ENCODE results near the gene C19orf67.

The C19orf67 gene

GRCh38 chr19:14107581-14108461, 22.2 kb upstream of the C19orf67 start:
- no peak for DNase-seq

GRCh38 chr19:14106840-14107239, 21.3 kb upstream of the C19orf67 start:
- DNase-seq: no peak

DNA sequence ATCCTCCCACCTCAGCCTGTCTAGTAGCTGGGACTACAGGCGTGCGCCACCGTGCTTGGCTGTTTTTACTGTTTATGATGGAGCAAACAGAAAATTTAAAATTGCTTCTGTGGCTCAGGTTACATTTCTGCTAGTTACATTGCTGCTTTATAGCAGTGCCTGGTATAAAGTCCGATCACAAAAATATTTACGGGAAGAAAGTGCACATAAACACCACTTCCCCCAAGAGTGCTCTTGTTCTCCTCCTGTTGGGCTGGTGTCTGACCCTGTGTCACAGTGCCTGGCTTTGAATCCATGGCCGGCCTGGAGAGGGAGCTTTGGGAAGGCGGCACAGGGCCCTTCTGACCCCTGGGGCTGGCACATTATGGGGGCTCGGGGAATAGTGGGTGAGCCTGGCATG, 20.1 kb upstream of the C19orf67 start:
- no peak for DNase-seq

DNA sequence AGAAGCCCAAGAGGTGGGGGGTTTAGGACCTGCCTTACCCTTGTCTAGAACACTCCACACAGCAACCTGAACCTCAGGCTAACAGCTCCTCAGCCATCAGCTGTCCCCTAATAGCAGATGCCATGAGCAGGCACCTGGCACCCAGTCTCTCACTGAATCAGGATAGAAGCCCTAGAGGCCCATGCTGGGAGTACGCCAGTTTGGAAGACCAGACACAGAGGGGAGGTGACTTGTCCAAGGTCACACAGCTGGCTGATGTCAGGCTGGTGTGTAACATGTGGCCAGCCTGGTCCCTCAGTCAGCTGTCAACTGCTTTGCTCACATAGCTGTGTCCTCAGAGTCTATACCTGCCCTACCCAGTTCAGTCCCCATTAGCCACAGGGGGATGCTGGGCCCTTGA, 17.7 kb upstream of the C19orf67 start:
- no peak for DNase-seq

DNA sequence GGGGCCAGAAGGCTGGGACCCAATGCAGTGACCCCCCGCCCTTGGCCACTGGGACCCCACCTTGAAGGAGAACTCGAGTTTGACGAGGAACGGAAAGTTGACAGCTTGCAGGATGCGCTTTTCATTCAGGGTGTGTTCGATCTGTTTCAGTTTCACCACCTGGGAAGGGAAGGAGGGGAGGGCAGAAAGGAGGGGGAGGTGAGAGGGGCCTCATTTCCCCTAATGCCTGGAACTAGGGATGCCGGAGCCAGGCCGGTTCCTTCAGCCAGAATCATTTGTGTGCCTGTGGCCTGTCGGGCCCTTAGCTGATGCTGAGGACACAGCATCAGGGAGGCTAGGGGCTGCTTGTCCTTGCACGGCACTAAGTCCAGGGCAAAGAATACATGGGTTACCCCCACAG, 17.2 kb upstream of the C19orf67 start:
- DNase-seq: no peak

DNA sequence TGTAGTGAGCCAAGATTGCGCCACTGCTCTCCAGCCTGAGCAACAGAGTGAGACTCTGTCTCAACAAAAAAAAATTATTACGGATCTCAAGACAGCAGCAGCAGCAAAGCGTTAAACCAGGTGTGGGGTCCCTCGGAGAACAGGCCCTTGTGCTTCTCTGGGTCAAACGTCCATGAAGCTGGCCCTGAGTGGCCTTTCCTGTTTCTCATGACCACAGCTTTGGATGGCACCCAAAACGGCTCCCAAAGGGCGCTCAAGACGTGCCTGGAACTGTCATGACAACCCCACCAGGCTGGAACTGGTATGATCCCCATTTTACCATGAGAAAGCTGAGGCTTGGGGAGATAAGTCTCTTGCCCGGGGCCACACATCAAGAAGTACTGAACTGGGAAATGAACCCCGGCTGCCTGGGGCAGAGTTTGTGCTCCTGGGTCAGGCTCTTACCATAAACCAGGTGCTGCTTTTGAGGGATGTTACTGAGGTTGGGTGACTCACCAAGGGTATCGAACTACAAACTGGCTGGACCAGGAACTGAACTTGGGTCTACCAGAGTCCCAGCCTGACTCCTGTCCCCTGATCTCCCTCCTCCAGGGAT, 16.6 kb upstream of the C19orf67 start:
- no peak for DNase-seq

DNA sequence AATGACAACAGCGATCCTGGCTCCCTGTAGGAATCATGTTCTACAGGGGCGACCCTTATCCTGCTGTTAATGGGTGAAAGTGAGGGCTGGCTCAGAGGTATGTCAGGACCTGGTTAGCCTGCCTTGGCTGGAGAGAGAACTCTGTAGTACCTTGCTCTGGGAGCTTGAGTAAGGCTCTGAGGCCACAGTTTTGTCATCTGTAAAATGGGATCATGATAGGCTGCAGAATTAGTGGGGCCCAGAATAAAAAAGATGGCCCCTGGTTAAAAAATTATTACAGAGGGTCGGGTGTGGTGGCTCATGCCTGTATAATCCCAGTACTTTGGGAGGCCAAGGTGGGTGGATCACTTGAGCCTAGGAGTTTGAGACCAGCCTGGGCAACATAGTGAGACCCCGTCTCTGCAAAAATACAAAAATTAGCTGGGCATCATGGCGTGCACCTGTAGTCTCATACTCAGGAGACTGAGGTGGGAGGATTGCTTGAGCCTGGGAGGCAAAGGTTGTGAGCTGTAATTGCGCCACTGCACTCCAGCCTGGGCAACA, 15.5 kb upstream of the C19orf67 start:
- no peak for DNase-seq

DNA sequence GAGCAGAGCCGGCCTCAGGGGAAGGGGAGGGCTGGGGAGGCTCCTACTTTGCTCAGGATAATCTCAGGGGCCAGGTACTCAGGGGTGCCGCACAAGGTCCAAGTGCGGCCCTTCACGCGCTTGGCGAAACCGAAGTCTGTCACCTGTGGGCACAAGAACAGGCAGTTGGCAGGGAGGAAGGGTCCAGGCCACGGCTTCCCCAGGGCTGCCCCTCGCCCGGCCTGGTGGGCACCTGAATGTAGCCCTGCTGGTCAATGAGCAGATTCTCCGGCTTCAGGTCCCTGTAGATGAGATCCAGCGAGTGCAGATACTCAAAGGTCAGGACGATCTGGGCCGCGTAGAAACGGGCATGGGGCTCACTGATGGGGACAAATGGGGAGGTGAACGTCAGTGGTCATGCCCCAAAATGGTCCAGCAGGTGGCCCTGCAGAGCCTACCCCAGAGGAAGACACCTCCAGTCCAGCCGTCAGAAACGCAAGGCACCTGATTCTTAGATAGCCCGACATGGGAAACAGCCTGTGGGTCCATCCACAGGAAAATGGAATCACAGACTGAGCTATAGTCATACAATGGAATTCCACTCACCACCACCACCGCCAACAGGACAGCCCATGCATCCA, 12.1 kb upstream of the C19orf67 start:
- no peak for DNase-seq

DNA sequence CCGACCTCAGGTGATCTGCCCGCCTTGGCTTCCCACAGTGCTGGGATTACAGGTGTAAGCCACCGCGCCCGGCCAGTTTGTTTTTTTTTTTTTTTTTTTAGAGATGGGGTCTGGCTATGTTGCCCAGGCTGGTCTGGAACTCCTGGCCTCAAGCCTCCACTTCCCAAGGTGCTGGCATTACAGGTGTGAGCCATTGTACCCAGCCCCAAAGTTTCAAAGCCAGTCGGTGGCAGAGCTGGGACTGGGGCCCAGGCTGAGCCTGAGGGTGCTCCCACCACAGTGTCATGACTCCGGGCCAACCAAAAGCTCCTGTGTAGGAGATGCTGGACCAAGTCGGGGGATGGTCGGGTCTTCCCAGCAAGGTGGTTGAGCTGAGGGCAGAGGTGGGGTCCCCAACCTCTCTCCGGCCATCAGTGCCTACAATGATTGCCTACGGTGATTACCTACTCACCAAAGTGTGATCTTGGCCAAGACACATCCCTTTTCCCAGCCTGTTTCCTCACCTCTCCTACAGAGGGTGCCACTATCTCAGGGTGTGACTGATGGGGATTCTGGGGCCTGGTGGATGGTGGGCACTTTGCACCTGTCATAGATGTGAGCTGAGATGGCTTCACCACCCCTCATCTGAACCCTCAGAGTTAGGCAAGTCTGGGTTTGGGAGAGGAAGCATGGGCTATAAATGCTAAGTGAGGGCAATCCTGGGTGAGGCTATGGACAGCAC, 10.8 kb upstream of the C19orf67 start:
- no peak for DNase-seq

- no peak for DNase-seq
Measured at GRCh38 chr19:14094854-14095253, 9.3 kb upstream of the C19orf67 start.

DNA sequence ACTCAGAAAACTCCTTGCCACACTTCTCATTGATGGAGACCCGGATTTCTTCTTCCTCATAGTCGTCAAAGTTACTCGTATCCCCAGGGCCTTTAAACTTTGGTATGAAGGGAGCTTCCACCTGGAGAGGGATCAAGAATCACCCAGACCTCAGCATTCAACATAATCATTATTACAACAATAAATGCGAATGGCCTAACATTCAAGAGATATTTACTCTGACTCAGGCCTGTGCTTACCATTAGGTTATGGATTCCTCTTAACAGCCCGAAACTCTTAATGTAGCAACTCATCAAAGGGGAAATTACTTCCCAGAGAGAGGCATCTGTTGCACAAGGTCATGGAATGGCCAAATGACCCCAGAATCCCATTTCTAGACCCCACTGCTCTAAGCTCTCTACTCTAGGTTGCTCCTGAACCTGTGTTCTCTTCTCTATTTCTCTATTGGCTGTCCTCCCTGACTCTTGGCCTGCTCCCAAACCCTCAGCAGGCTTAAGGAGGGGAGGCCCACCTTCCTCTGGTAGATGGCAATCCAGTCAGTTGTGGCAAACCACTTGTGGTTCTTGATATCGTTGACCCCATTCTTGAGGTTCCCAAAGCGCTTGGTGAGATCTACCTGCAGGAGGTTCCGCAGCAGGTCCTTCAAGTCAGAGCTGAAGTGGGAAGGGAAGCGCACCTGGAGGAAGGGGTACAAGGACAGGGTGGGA, 7.7 kb upstream of the C19orf67 start:
- DNase-seq: no peak

GRCh38 chr19:14091813-14092462, 6.4 kb upstream of the C19orf67 start:
- no peak for DNase-seq

DNA sequence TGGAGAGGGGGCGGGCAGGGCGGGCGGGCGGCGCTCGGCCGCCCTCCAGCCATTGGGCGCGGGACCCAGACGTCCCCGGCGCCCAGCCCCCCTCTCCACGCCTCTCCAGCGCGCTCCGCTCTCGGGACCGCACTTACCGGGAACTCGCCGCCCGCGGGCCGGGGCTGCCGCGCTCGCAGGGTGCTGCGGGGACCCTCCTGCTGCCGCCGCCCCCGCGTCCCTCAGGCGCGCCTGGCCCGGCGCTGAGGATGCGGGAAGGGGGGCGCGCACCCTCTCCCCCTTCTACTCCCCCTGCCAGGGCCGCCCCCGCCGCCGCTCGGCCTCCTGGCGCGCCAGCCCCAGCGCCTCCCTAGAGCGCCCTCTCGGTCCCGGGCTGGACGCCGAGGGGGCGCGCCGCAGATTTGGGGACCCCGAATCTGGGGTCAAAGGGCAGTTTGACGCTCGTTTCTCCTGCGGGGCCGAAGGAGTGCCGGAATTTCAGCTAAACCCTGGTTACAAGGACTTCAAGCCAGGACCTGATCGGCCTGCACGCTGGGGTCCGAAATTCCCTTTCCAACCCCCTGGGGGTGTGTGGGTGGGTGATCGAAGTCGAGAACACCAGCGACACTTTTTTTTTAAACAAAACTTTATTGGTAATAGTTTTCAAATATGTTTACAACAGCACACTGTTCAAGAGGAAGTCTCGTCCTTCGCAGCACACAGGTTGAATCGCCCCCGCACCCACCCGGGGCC, 5.7 kb upstream of the C19orf67 start:
- no peak for DNase-seq

GRCh38 chr19:14090509-14091080, 5.0 kb upstream of the C19orf67 start, which contains the start of gene SAMD1:
TSS of gene SAMD1 (minus strand) at chr19:14090751.
- peak; percentile 29 for DNase-seq

GRCh38 chr19:14089662-14090508, 4.3 kb upstream of the C19orf67 start:
- DNase-seq: no peak

DNA sequence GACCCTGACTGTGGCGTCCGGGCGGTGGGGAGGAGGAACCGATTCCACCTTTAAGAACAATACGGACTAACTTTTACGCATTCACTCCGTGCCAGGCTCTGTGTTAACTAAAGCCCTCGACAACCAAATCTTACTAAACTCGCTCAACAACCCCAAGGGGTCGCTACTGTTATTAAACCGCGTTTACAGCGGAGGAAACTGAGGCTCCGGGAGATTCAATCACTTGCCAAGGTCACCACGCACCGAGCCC, 3.8 kb upstream of the C19orf67 start:
- no peak for DNase-seq

DNA sequence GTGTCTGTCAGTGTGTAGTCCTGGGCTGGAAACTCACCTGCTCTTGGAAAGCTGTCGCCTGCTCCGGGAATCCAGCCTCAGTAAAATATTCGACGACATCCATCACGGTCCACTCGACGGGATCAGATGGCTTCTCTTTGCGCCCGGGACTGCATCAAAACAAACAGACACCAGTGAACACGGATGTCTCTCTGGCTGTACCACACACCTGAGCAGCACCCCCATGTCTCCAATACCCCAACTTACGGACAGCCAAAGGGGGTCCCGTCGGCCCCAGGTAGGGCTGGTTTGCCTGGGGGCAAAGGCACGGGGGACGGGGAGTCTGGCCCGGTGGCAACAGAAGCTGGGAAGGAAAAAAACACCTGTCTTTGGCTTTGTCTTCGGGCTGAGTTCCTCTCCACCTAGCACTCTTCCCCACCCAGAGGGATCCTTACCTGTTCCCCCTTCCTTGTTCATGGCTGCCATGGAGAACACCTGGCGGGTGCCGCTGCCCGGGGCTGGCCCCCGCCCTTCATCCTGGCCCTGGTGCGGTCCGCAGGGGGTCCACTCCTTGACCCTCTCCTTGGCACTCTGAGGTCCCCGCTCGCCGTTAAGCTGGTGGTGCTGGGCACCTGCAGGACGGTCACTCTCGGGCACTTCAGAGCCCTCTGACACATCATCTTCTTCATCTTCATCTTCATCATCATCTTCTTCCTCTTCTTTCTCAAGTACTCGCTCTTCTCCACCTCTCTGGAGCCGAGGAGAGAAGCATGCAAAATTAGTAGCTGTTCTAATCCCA, 3.2 kb upstream of the C19orf67 start:
- no peak for DNase-seq

- DNase-seq: no peak
Measured at GRCh38 chr19:14086098-14086497, 515 bp upstream of the C19orf67 start.

- DNase-seq: no peak
Measured at GRCh38 chr19:14082675-14082960, 3.0 kb downstream of the C19orf67 start.
